Panc1 (cell line): ENCODE results near the gene KLRF2. TPM values are rescaled to one million over a fixed set of nuclear protein-coding genes. Genes with fewer than 3 reads are reported as not detected.

ENCODE experiments used
- ATAC-seq: fragments of 200-7000 bp; cut with Tn5 transposase; 2 replicates; pipeline ENCODE4 v1.9.1; 2020; ENCODE audit warnings: mild to moderate bottlenecking, moderate library complexity
- BruUV-seq: library from RNA; stranded (reverse); fragments of 400-500 nt; replicated peaks from 2 replicates; lab custom pipeline; 2021; lab: Mats Ljungman, UMichigan
- CTCF ChIA-PET: fragments of 300-600 bp; sonication (Branson Sonifier 250); formaldehyde crosslinking; loops from one replicate; lab custom pipeline; 2022; ENCODE audit warnings: antibody characterized with exemption; lab: Charles Lee
- POLR2A ChIA-PET: fragments of 300-600 bp; sonication (Branson Sonifier 250); formaldehyde crosslinking; loops from one replicate; lab custom pipeline; 2022; ENCODE audit warnings: antibody characterized with exemption; lab: Charles Lee
- DNase-seq: peaks from one replicate; pipeline ENCODE4 v3.0.0-alpha.2; 2010; ENCODE audit warnings: low read depth, low spot score
- H3K27ac ChIP-seq: 2 replicates; pipeline ENCODE4 v1.5.1; 2011; ENCODE audit warnings: mild to moderate bottlenecking, low read length, inconsistent platforms
- H3K27me3 ChIP-seq: fragments of 200-500 bp; sonication (Bioruptor generic); 2 replicates; pipeline ENCODE4 v1.6.0; 2014; ENCODE audit warnings: low read length, inconsistent platforms; ENCODE audit not compliant: control insufficient read depth, insufficient read depth
- H3K36me3 ChIP-seq: fragments of 200-500 bp; sonication (Bioruptor generic); 2 replicates; pipeline ENCODE4 v1.5.1; 2014; ENCODE audit warnings: inconsistent platforms, mild to moderate bottlenecking, low read length, moderate library complexity; ENCODE audit not compliant: control insufficient read depth, insufficient read depth
- H3K4me1 ChIP-seq: 2 replicates; pipeline ENCODE4 v1.5.1; 2011; ENCODE audit warnings: inconsistent platforms, mild to moderate bottlenecking, low read length, moderate library complexity; ENCODE audit not compliant: control insufficient read depth, insufficient read depth
- H3K4me3 ChIP-seq, 2 experiments: 2 replicates each; pipeline ENCODE4 v1.5.1; 2011 to 2012; ENCODE audit warnings: low read depth in 2 of 2, low read length in 2 of 2, mild to moderate bottlenecking in 2 of 2, inconsistent platforms in 1 of 2, moderate library complexity in 1 of 2
- H3K9me3 ChIP-seq: fragments of 200-500 bp; sonication (Bioruptor generic); 2 replicates; pipeline ENCODE4 v1.5.1; 2014; ENCODE audit warnings: low read depth, mild to moderate bottlenecking, inconsistent platforms, low read length, moderate library complexity; ENCODE audit not compliant: control insufficient read depth, insufficient read depth
- POLR2AphosphoS5 ChIP-seq: IDR thresholded peaks from 2 replicates; pipeline ENCODE4 v1.6.1; 2012; ENCODE audit warnings: mild to moderate bottlenecking, low read depth, low read length, moderate library complexity
- SIN3A ChIP-seq: IDR thresholded peaks from 2 replicates; pipeline ENCODE4 v1.6.1; 2012; ENCODE audit warnings: low read depth, mild to moderate bottlenecking, low read length, moderate library complexity, borderline replicate concordance; ENCODE audit not compliant: insufficient read depth
- TCF7L2 ChIP-seq: IDR thresholded peaks from 2 replicates; pipeline ENCODE4 v1.6.1; 2011; ENCODE audit warnings: mild to moderate bottlenecking, low read depth, low read length, inconsistent platforms
- in situ Hi-C: cut with HindIII; loops from 2 replicates; pipeline ENCODE4 v1.10.0; 2016; ENCODE audit warnings: low sequenced_read_pairs, low pct_unique_long_range_greater_than_20kb
- intact Hi-C: fragments of 100-400 bp; cut with micrococcal nuclease; formaldehyde crosslinking; loops from one replicate; pipeline ENCODE4 v1.10.0; 2022; ENCODE audit not compliant: unreplicated experiment
- total RNA-seq: library from RNA; stranded (reverse); gene quantifications from one replicate; pipeline ENCODE4 v1.2.1, GENCODE V29; 2021; ENCODE audit not compliant: unreplicated experiment
- TF ChIP-seq, protein P1 (sequence below): fragments of 450-650 bp; IDR thresholded peaks from 2 replicates; pipeline ENCODE4 v1.5.1; 2017; ENCODE audit warnings: mild to moderate bottlenecking
- TF ChIP-seq, protein P2 (sequence below), 2 experiments: IDR thresholded peaks; 2 replicates each; pipeline ENCODE4 v1.6.1; 2011 to 2012; ENCODE audit warnings: low read depth in 2 of 2, control low read depth in 1 of 2, low read length in 1 of 2, mild to moderate bottlenecking in 1 of 2, moderate library complexity in 1 of 2; ENCODE audit not compliant: insufficient read depth in 1 of 2

The KLRF2 gene
- total RNA-seq, 1 experiment from 2014 or later: not detected

DNA sequence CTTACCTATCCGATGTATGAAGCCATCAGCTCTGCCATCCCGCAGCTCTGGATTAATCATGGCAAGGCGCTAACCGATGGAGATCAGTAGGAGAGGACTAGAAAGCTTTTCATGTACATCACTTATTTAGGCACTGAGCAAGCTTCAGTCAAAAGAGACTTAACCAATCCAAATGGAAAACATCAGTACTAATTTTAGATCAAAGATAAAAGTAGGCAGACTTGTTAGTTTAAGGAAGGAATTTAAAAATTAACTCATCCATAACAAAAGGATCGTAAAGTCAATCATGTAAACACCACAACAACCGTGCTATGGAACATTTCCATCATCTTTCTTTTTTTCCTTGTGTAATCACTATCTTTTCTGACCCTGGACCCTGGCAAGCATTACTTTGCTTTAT is 51.0 kb downstream of the KLRF2 start, which contains the start of gene CLEC2A:
Gene CLEC2A (minus strand): TSS at position 101 of the 400 bp plus-strand sequence. CDS start 41 bp downstream, at position 60.
- intact Hi-C loops: no loop called here
- Histone ChIP-seq H3K36me3 (no peaks in the 10 kb centered on the region), H3K9me3 (no peaks in the 10 kb centered on the region), H3K27me3 (no peaks in the 10 kb centered on the region), H3K27ac (no peak within 1 kb of the TSS), H3K4me1 (no peaks in the 10 kb centered on the region), H3K4me3 (no peak within 1 kb of the TSS)
- BruUV-seq: no TSS peak
- ChIA-PET CTCF (interaction anchor here (0.5 kb wide), 1 partner anchor 9 kb away, joined by 4 read pairs; no protein-coding TSS in a partner anchor), POLR2A (no interaction called here)
- no peak for DNase-seq
- no peak for ATAC-seq
- no peak for TF ChIP-seq SIN3A
- TF ChIP-seq, protein P1, sequence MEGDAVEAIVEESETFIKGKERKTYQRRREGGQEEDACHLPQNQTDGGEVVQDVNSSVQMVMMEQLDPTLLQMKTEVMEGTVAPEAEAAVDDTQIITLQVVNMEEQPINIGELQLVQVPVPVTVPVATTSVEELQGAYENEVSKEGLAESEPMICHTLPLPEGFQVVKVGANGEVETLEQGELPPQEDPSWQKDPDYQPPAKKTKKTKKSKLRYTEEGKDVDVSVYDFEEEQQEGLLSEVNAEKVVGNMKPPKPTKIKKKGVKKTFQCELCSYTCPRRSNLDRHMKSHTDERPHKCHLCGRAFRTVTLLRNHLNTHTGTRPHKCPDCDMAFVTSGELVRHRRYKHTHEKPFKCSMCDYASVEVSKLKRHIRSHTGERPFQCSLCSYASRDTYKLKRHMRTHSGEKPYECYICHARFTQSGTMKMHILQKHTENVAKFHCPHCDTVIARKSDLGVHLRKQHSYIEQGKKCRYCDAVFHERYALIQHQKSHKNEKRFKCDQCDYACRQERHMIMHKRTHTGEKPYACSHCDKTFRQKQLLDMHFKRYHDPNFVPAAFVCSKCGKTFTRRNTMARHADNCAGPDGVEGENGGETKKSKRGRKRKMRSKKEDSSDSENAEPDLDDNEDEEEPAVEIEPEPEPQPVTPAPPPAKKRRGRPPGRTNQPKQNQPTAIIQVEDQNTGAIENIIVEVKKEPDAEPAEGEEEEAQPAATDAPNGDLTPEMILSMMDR: no peak
- TF ChIP-seq TCF7L2: no peak
- TF ChIP-seq POLR2AphosphoS5: no peak
- TF ChIP-seq, protein P2, sequence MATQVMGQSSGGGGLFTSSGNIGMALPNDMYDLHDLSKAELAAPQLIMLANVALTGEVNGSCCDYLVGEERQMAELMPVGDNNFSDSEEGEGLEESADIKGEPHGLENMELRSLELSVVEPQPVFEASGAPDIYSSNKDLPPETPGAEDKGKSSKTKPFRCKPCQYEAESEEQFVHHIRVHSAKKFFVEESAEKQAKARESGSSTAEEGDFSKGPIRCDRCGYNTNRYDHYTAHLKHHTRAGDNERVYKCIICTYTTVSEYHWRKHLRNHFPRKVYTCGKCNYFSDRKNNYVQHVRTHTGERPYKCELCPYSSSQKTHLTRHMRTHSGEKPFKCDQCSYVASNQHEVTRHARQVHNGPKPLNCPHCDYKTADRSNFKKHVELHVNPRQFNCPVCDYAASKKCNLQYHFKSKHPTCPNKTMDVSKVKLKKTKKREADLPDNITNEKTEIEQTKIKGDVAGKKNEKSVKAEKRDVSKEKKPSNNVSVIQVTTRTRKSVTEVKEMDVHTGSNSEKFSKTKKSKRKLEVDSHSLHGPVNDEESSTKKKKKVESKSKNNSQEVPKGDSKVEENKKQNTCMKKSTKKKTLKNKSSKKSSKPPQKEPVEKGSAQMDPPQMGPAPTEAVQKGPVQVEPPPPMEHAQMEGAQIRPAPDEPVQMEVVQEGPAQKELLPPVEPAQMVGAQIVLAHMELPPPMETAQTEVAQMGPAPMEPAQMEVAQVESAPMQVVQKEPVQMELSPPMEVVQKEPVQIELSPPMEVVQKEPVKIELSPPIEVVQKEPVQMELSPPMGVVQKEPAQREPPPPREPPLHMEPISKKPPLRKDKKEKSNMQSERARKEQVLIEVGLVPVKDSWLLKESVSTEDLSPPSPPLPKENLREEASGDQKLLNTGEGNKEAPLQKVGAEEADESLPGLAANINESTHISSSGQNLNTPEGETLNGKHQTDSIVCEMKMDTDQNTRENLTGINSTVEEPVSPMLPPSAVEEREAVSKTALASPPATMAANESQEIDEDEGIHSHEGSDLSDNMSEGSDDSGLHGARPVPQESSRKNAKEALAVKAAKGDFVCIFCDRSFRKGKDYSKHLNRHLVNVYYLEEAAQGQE (IDR thresholded peaks at IDR 0.05; ENCODE audit: insufficient read depth in 1 of 2, low read depth in 2 of 2, low read length in 1 of 2): no peak
- in situ Hi-C loops: no loop called here

DNA sequence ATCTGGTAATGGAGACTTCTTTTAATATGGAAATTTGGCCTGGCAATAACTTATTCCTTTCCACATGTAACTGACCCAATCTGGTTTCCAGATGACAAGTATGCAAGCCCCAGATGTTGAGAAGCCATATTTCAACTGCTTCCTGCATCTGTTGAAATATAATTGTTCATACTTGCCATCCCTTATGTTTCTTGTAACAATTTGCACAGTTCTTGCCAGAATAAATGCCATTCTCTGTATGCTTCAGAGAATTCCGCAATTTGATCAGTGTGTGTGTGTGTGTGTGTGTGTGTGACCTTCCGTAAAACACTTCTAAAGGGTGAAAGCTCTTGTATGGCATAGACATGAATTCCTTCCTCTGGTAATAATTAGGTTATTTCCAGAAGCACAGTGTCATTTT is 52.7 kb downstream of the KLRF2 start:
- CTCF ChIA-PET: no interaction called here
- no peak overlapping the region for H3K27ac ChIP-seq
- intact Hi-C loops: no loop called here
- H3K4me1 ChIP-seq: no peaks in the 10 kb centered on the region
- H3K9me3 ChIP-seq: no peaks in the 10 kb centered on the region
- H3K4me3 ChIP-seq: no peak overlapping the region
- in situ Hi-C loops: no loop called here
- H3K27me3 ChIP-seq: no peaks in the 10 kb centered on the region
- H3K36me3 ChIP-seq: no peaks in the 10 kb centered on the region
- DNase-seq (no peak), ATAC-seq (no peak)
- no peak for TF ChIP-seq TCF7L2
- POLR2A ChIA-PET: no interaction called here
- no TSS peak for BruUV-seq

DNA sequence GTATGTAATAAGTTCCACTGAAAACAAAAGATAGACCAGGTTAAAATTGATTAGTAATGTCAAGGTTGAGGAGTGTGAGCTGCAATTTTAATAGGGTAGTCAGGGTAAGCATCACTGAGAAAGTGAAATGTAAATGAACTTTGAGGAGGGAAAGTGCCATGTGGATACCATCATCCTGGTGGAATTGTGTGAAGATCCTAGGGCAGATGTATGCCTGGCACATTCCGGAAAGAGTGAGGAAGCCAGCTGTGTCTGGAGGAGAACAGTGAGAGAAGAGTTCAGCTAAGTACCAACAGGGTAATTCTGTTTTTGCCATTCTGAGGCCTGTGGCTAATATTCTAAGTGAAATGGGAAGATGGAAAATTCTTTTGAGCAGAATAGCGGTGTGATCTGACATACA is 53.7 kb downstream of the KLRF2 start:
- no peak overlapping the region for H3K4me3 ChIP-seq
- in situ Hi-C loops: no loop called here
- H3K27ac ChIP-seq: no peak overlapping the region
- DNase-seq (no peak), ATAC-seq (no peak)
- no peaks in the 10 kb centered on the region for H3K9me3 ChIP-seq
- H3K4me1 ChIP-seq: no peaks in the 10 kb centered on the region
- ChIA-PET POLR2A (no interaction called here), CTCF (no interaction called here)
- TF ChIP-seq, protein P2 (IDR thresholded peaks at IDR 0.05; ENCODE audit: insufficient read depth in 1 of 2, low read depth in 2 of 2, low read length in 1 of 2): no peak
- TF ChIP-seq TCF7L2 (no peak), POLR2AphosphoS5 (no peak), SIN3A (no peak)
- TF ChIP-seq, protein P1: no peak
- no TSS peak for BruUV-seq
- no peaks in the 10 kb centered on the region for H3K36me3 ChIP-seq
- H3K27me3 ChIP-seq: no peaks in the 10 kb centered on the region
- intact Hi-C loops: no loop called here
